Smooth muscle cell (in vitro differentiated cells): ENCODE results near the gene NCOA3. TPM values are rescaled to one million over a fixed set of nuclear protein-coding genes. Genes with fewer than 3 reads are reported as not detected.

ENCODE experiments used
- DNase-seq: peaks from one replicate; lab custom pipeline; 2025; ENCODE audit not compliant: unreplicated experiment; lab: John Stamatoyannopoulos, UW
- H2AFZ ChIP-seq: fragments of 200-600 bp; sonication (generic); 2 replicates; pipeline ENCODE4 v1.6.0; 2016; ENCODE audit warnings: antibody characterized with exemption, low read depth, mild to moderate bottlenecking
- H3F3A ChIP-seq: fragments of 200-600 bp; sonication (generic); 2 replicates; pipeline ENCODE4 v1.6.0; 2017; ENCODE audit warnings: antibody characterized with exemption, low read depth
- H3K27ac ChIP-seq: fragments of 200-600 bp; sonication (generic); 2 replicates; pipeline ENCODE4 v1.5.1; 2016; ENCODE audit warnings: low read depth, mild to moderate bottlenecking
- H3K27me3 ChIP-seq: fragments of 200-600 bp; sonication (generic); 2 replicates; pipeline ENCODE4 v1.6.1; 2016; ENCODE audit warnings: low read depth, mild to moderate bottlenecking
- H3K36me3 ChIP-seq: fragments of 200-600 bp; sonication (generic); 2 replicates; pipeline ENCODE4 v1.5.1; 2016; ENCODE audit warnings: low read depth
- H3K4me1 ChIP-seq: fragments of 200-600 bp; sonication (generic); 2 replicates; pipeline ENCODE4 v1.5.1; 2016; ENCODE audit warnings: low read depth
- H3K4me2 ChIP-seq: fragments of 200-600 bp; sonication (generic); 2 replicates; pipeline ENCODE4 v1.6.0; 2016; ENCODE audit warnings: mild to moderate bottlenecking
- H3K4me3 ChIP-seq: fragments of 200-600 bp; sonication (generic); 2 replicates; pipeline ENCODE4 v1.5.1; 2016; ENCODE audit warnings: mild to moderate bottlenecking
- H3K79me2 ChIP-seq: fragments of 200-600 bp; sonication (generic); 2 replicates; pipeline ENCODE4 v1.6.0; 2016; ENCODE audit warnings: low read depth, mild to moderate bottlenecking
- H3K9ac ChIP-seq: fragments of 200-600 bp; sonication (generic); 2 replicates; pipeline ENCODE4 v1.6.0; 2016; ENCODE audit warnings: low read depth
- H3K9me3 ChIP-seq: fragments of 200-600 bp; sonication (generic); replicated peaks from 2 replicates; pipeline ENCODE4 v1.5.1; 2016; ENCODE audit warnings: low read depth
- H4K20me1 ChIP-seq: fragments of 200-600 bp; sonication (generic); 2 replicates; pipeline ENCODE4 v1.6.0; 2016; ENCODE audit warnings: low read depth
- WGBS: methylation state at CpG from one replicate; pipeline ENCODE4 v1.1.7; 2016; ENCODE audit warnings: low lambda C conversion rate; 5-methylcytosine and 5-hydroxymethylcytosine counted together
- polyA plus RNA-seq: library from polyadenylated mRNA; unstranded; fragments of >200 nt; fragmentation: Nextera tagmentation; extraction: Ambion mirVana; gene quantifications from 2 replicates; pipeline ENCODE4 v1.2.1, GENCODE V29; 2016
- total RNA-seq: library from RNA; depleted of rRNA; stranded (reverse); fragments of >200 nt; gene quantifications from 2 replicates; pipeline ENCODE4 v1.2.3, GENCODE V29; 2014
- TF ChIP-seq, protein P1 (sequence below): fragments of 200-600 bp; sonication (generic); IDR thresholded peaks from 2 replicates; pipeline ENCODE4 v1.5.1; 2017; ENCODE audit warnings: borderline replicate concordance, mild to moderate bottlenecking, antibody characterized with exemption; ENCODE audit not compliant: insufficient read depth, poor library complexity, severe bottlenecking

Gene NCOA3
- total and polyA plus RNA-seq, 2 experiments from 2014 or later, result 6.0 to 28.4 TPM

DNA sequence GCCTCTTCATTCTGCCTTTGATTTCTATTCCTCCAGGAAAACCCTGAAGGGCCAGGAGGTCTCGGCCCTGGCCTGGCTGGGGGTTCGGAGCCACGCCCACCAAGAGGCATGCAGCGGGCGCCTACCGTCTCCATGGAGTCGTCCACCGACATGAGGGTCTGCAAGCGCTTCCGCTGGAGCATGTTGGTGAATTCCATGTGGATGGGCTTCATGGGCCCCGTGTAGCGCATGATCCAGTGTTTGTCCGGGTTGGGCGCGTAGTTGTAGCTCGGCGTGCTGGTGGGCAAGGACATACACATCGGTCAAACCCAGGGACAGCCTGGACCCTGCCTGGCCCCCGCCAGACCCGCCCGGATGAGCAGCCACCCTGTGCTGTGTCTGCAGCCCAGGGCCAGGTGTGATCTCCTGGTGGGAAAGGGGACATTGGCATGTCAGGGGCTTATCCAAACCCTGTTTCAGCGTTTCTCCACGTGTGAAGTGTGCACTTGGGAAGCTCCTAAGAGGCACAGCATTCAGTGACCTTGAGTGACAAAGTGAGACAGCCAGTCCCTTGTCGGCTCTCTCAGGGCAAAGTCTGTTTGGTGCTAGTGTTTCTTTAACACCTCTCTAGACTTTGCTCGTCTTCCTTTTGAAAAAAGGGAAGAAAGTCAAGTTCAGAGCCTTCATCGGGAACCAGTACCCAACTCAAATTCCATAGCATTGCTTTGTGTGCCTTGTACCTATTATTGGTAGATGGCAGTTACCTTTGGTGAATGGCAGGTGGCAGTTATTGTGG is 182.8 kb downstream of the NCOA3 start:
- WGBS, result 97% methylated on average over 26 of the region's 26 CpGs

DNA sequence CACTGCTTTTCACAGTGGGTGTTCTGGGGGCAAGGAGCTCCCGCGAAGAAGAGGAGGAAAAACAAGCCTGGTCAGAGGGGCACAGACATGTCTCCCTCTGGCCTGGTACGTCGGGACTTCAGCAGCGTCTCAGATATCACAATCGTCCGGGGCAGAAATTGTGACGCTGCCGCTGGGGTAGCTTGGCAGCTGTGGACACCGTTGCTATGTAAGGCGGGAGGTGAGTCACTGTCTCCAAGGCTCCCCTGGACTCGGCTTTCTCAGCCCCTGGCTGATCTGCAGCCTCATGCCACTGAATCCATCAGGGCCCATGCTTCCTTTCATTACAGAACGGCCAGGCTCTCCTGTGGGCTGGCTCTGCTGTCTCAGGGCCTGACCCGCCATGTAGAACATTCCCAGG is 184.9 kb downstream of the NCOA3 start:
- TF ChIP-seq, protein P1, sequence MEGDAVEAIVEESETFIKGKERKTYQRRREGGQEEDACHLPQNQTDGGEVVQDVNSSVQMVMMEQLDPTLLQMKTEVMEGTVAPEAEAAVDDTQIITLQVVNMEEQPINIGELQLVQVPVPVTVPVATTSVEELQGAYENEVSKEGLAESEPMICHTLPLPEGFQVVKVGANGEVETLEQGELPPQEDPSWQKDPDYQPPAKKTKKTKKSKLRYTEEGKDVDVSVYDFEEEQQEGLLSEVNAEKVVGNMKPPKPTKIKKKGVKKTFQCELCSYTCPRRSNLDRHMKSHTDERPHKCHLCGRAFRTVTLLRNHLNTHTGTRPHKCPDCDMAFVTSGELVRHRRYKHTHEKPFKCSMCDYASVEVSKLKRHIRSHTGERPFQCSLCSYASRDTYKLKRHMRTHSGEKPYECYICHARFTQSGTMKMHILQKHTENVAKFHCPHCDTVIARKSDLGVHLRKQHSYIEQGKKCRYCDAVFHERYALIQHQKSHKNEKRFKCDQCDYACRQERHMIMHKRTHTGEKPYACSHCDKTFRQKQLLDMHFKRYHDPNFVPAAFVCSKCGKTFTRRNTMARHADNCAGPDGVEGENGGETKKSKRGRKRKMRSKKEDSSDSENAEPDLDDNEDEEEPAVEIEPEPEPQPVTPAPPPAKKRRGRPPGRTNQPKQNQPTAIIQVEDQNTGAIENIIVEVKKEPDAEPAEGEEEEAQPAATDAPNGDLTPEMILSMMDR, result no peak
- 37% methylated on average over 14 of the region's 14 CpGs for WGBS
- no peaks in the 10 kb centered on the region for H3K36me3 ChIP-seq
- no peaks in the 10 kb centered on the region for H3F3A ChIP-seq
- no peaks in the 10 kb centered on the region for H3K27me3 ChIP-seq
- peaks cover 4% of the 10 kb centered on the region for H3K9me3 ChIP-seq
- peak; percentile 19 for DNase-seq
- no peak overlapping the region for H2AFZ ChIP-seq
- peak overlapping the region; percentile 86 for H3K27ac ChIP-seq
- no peaks in the 10 kb centered on the region for H4K20me1 ChIP-seq
- peak overlapping the region; percentile 87 for H3K9ac ChIP-seq
- H3K4me1 ChIP-seq, result no peaks in the 10 kb centered on the region
- H3K79me2 ChIP-seq, result no peaks in the 10 kb centered on the region
- H3K4me2 ChIP-seq, result peak overlapping the region; percentile 34
- H3K4me3 ChIP-seq, result no peak overlapping the region

More for the DNA sequence above, 182.8 kb downstream of the NCOA3 start:
- no peak overlapping the region for H3K4me2 ChIP-seq
- no peak overlapping the region for H3K9ac ChIP-seq
- no peak overlapping the region for H2AFZ ChIP-seq
- TF ChIP-seq, protein P1, result no peak
- H3K27me3 ChIP-seq, result no peaks in the 10 kb centered on the region
- H3K4me1 ChIP-seq, result no peaks in the 10 kb centered on the region
- no peaks in the 10 kb centered on the region for H3K79me2 ChIP-seq
- H3K36me3 ChIP-seq, result no peaks in the 10 kb centered on the region
- H3K27ac ChIP-seq, result no peak overlapping the region
- DNase-seq, result no peak
- no peak overlapping the region for H3K4me3 ChIP-seq
- no peaks in the 10 kb centered on the region for H3K9me3 ChIP-seq
- no peaks in the 10 kb centered on the region for H3F3A ChIP-seq
- H4K20me1 ChIP-seq, result no peaks in the 10 kb centered on the region

GRCh38 chr20:47687095-47687987 is 185.7 kb downstream of the NCOA3 start:
- H3K79me2 ChIP-seq, result no peaks in the 10 kb centered on the region
- H3K4me3 ChIP-seq, result no peak overlapping the region
- 96% methylated on average over 20 of the region's 20 CpGs for WGBS
- no peak overlapping the region for H3K4me2 ChIP-seq
- H3F3A ChIP-seq, result no peaks in the 10 kb centered on the region
- H3K9me3 ChIP-seq, result peaks cover 11% of the 10 kb centered on the region
- H3K4me1 ChIP-seq, result no peaks in the 10 kb centered on the region
- peak overlapping the region; percentile 86 for H3K27ac ChIP-seq
- TF ChIP-seq, protein P1, result no peak
- H3K9ac ChIP-seq, result peak overlapping the region; percentile 55
- H4K20me1 ChIP-seq, result no peaks in the 10 kb centered on the region
- DNase-seq, result no peak
- no peaks in the 10 kb centered on the region for H3K27me3 ChIP-seq
- H2AFZ ChIP-seq, result no peak overlapping the region
- H3K36me3 ChIP-seq, result peaks cover 7% of the 10 kb centered on the region
